Stimulated activated CD4-positive, alpha-beta T cell treated with anti-CD3 and anti-CD28 coated beads, Interleukin-1b, Interleukin-23, amount 100 ng/mL, for 4 hours (primary cell): ENCODE results near the gene WFDC5.
"Not testable (repeated sequence)": the region's sequence is repeated elsewhere in the genome, so short reads cannot be mapped to it uniquely, and the experiment has no call there.

Experiments used
- DNase-seq, 2 donors: peaks; one replicate each; pipeline ENCODE4 v3.0.0-alpha.2; 2020; ENCODE audit warnings: low read depth in 2 of 2

Gene WFDC5

DNA sequence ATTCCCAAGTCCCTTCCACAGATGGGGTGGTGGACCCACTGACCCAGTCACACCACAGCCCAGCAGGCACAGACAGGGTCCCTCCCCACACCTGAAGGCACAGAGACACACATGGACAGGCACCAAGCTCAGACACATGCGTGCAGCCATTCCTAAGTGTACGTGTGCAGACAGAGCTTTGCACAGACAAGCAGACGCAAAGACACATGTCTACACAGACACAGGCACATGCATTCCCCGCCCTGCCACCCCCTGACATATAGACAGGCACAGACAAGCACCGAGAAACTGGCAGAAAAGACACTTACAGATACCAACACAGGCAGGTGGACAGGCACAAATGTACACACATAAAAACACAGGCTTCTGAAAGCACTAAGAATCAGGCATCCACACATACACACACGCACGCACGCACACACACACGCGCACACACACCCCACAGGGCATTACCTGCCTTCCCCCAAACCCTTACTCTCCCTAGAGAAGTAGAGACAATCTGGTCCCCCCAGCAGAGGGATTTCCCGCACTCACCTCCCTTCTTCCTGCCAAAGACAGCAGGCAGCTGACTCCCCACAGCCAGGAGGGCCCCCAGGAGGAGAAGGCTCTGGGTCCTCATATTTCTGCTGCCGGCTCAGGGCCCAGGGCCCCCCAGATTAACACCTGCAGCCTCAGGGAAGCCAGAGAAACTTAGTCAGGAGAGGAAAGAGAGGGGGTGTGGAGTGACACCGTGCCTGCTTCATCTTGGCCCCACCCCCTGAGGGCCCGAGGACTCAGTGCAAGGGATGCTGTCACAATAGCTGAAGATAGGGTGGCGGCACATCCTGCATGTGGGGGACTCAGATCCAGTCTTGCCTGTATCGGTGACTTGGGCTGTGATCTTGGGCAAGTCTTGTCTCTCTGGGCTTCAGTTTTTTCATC lies at the start of gene WFDC5:
TSS of gene WFDC5 (minus strand) at position 710 of the 921 bp plus-strand sequence. CDS start at position 619, 91 bp downstream.
- DNase-seq, result no peak

GRCh38 chr20:45163083-45163803 lies 48.3 kb upstream of the WFDC5 start:
- no peak for DNase-seq

DNA sequence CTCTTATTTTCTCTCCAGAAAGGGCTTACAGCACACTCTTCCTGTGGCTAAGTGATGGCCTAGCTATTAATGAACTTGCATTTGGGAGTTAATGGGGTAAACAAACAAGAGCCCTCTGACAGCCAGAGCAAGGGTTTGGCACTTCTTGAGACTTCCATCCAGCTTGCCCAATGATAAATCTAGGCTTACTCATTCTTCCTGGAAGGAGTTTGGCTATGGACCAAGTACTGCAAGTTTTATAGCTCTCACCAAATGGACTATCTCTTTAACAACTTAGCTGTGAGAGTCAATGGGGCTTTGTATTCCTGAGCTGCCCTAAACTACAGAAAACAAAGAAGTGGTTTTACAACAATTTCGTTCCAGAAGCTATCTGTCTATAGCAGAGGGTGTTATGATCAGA lies 43.0 kb upstream of the WFDC5 start:
- DNase-seq, result no peak

GRCh38 chr20:45156713-45157112 lies 41.7 kb upstream of the WFDC5 start:
- DNase-seq, result no peak

DNA sequence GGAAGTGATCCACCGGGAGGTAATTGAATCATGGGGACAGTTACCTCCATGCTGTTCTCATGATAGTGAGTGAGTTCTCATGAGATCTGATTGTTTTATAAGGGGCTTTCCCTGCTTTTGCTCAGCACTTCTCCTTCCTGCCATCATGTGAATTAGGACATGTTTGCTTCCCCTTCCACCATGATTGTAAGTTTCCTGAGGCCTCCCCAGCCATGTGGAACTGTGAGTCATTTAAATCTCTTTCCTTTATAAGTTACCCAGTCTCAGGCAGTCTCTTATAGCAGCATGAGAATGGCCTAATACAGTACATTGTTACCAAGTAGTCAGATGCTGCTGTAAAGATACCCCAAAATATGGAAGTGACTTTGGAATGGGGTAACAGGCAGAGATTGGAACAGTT lies 39.8 kb upstream of the WFDC5 start:
- DNase-seq, result not testable (repeated sequence)

DNA sequence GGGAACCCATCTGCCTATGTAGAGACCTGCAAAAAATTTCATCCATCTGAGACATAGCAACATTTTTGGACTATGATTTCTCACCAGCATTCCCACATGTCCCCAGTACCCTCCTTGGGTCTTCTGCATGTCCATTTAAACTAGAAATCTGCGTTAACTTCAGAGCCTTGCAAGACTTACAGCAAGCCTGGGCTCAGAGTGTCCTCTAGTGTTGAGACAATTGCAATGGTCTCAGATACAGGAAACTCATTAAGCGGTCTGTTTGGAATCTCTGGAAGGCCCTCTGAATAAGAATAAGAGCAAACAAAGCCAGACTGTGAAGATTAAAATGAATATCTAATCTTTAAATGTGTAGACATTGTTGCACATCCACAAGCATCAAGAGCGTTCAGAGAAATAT lies 39.2 kb upstream of the WFDC5 start:
- DNase-seq, result no peak

- DNase-seq, result no peak
These were observed 38.8 kb upstream of the WFDC5 start for GRCh38 chr20:45153752-45154151.

DNA sequence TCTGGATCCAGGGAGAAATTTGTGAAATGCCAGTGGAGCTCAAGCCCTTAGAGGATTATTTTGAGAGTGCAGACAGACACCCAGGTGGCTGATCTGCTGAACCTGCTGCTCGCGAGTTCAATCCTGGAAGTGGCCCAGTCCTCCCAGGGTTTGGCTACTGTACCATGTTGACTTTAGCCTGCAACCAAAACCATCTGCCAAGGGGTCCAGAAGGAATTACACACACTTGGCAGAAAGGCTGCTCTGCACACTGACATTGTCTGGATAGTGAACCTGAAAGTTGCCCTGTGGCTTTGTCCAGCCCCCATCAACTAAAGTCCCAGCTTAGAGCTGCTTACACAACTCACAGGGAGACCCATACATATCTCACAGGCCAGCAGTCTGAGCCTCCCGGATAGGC lies 38.2 kb upstream of the WFDC5 start:
- DNase-seq, result no peak

DNA sequence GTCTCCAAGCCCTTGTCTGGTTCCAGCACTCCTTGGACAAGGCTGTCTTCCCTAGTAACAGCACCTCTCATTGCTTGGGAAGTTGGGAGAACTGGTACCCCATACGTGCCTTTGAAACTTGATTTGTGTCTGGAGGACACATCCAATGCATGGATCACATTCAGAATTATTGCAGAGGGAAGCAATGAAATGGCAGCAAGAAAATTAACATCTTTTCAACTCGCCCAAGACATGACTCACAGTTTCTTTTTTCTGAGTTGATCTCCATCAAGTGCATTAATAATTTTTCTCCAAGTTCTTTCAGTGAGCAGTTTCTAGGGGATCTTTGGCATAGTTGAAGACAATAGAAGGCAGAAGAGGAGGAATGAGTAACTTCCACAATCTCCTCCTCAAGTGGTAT lies 37.4 kb upstream of the WFDC5 start:
- DNase-seq, result no peak

GRCh38 chr20:45149062-45149461 lies 34.1 kb upstream of the WFDC5 start:
- no peak for DNase-seq

- DNase-seq, result no peak
These were observed 25.9 kb upstream of the WFDC5 start for GRCh38 chr20:45140836-45141235.

DNA sequence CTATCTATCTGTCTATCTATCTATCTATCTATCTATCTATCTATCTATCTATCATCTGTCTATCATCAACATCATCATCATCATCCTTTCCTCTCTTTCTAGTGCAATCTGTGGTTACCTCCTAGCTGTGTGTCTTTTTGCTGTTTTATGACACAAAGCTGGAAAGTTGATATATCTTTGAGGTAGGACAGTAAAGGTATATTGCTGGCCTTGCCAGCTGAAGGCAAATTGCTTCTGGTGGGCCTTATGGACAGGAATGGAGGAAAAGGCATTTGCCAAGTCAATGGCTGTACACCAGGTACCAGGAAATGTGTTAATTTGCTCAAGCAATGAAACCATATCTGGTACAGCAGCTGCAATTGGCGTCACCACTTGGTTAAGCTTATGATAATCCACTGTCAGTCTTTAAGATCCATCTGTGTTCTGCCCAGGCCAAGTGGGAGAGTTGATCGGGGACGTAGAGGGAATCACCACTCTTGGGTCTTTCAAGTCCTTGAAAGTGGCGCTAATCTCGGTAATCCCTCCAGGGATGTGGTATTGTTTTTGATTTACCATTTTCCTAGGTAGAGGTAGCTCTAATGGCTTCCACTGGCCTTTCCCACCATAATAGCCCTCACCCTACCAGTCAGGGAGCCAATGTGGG lies 24.9 kb upstream of the WFDC5 start:
- DNase-seq, result not testable (repeated sequence)

DNA sequence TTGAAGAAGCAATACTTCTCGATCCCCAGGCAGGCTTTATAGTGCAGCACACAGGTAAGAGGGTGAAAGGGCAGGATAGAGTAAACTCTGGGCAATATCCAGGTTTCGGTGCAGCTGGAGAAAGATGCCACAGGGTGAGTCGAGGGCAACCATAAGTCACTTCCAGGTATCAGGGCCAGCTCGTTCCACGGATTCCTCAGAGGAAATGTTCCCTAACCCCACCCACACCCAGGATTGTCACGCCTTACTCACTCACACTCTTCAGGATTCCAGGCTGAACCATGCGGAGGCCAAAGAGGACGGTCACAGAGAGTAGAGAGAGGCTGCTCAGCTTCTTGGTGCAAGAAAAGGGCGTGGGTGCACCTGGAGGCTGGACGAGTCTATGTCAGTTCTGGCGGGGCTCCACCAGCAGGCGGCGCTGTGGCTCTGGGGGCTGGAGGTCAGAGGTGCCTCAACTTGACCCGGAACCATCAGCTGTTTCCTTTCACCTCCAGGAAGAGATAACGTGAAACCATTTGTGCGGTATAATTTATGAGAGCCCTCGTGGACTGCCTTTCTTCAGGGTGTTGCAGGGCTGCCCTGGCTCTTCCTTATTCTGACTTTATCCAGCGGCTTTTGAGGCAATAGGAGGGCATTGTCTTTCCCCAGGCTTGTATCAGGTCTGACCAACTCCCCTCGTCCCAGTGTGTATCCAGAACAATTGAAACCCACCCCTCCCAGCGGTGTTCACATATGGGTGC lies 23.8 kb upstream of the WFDC5 start:
- DNase-seq, result peak; percentile 18 to 46

GRCh38 chr20:45136911-45137310 lies 21.9 kb upstream of the WFDC5 start:
- DNase-seq, result no peak

DNA sequence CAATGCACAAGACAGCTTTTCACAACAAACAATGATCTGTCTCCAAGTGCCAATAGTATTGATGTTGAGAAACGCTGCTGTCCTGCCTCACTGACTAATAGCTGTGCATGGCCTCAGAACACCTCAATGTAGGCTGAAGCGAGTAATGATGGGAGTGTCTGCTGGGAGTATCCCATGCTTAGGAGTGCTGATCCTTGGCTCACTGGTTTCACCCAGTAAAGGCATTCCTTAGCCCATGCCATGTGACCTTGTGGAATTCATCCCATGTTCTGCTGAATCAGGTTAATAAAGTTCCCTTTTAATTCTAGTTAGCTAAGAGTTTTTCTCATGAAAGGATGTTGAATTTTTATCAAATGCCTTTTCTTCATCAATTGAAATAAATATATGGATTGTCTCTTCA lies 13.1 kb upstream of the WFDC5 start:
- no peak for DNase-seq

DNA sequence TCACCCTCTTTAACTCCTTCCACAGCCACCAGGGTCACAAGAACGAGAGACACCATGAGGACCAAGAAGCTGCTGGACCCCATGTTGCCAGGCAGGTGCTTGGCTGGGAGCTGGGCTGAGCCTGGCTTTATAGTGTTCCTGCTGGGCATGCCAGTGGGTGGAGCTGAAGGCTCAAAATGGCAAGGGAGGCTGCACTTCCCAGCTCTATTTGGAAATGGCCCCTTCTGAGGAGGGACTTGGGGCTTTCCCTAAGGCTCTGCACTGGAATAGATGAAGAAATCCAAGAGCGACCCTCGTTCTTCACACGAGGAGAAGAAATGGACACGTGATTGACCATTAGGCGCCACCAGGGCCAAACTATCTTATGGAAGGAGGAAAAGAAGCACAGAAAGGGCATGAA lies 9.4 kb upstream of the WFDC5 start, which contains the start of gene WFDC12:
TSS of gene WFDC12 (minus strand) at position 101 of the 400 bp plus-strand sequence. CDS start at position 83, 18 bp downstream.
- DNase-seq, result no peak

- no peak for DNase-seq
These were observed 6.4 kb upstream of the WFDC5 start for GRCh38 chr20:45121388-45121787.

DNA sequence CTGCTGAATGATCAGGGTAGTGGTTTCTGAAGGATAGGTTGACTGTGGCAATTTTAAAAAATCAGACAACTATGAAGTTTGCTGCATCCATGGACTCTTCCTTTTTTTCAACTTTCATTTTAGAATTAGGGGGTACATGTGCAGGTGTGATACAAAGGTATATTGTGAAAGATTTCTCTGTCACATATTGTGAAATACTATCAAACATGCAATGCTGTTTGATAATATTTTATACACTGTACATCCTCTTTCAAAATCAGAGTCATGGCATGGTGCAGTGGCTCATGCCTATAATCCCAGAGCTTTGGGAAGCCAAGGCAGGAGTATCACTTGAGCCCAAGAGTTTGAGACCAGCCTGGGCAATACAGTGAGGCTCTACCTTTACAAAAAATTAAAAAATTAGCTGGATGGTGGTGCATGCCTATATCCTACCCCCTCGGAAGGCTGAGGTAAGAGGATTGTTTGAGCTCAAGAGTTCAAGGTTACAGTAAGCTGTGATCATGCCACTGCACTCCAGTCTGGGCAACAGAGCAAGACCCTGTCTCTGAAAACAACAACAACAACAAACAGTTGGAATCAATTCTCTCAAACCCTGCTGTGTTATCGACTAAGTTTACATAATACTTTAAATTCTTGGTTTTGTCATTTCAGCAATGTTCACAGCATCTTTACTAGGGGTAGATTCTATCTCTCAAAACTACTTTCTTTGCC lies 4.7 kb upstream of the WFDC5 start:
- no peak for DNase-seq

- no peak for DNase-seq
These were observed 3.1 kb upstream of the WFDC5 start for GRCh38 chr20:45118028-45118427.

DNA sequence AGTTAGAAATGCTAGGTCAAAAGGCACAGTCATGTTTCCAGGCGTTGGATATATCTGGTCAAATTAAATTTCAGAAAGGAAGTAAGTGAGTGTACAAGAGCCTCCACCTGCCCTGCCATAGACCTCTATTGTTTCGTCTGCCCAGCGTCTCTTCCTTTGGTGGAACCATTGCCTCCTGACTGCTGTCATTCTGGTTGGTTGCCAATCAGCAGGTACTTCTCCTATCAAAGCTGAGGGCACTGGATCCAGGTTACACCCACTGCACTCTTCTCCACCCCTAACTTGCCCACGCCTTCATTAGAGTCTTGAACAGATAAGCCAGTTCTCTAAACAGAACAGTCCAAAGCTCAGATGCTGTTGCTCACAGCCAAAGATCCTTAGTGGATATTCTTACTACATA lies 2.6 kb upstream of the WFDC5 start:
- DNase-seq, result no peak

- DNase-seq, result no peak
These were observed 855 bp upstream of the WFDC5 start for GRCh38 chr20:45115829-45116228.
